Epithelial cell of proximal tubule (primary cell): Measurements from ENCODE around the gene TUBA1C. TPM values are rescaled to one million over a fixed set of nuclear protein-coding genes. Genes with fewer than 3 reads are reported as not detected.

Source experiments
- DNase-seq: peaks from one replicate; pipeline ENCODE4 v3.0.0-alpha.2; 2011; ENCODE audit warnings: low read depth
- H3K4me3 ChIP-seq: 2 replicates; pipeline ENCODE4 v1.5.1; 2011; ENCODE audit warnings: low read depth, mild to moderate bottlenecking, low read length
- total RNA-seq: library from RNA; depleted of rRNA; stranded (reverse); fragments of >200 nt; gene quantifications from 2 replicates; pipeline ENCODE4 v1.2.3, GENCODE V29; 2015
- TF ChIP-seq, protein P1 (sequence below): conservative IDR thresholded peaks from 2 replicates; pipeline ENCODE4 v1.5.1; 2012; ENCODE audit warnings: low read depth, mild to moderate bottlenecking, low read length

TUBA1C gene
- total RNA-seq, 1 donor from 2014 or later: 1,483 TPM

DNA sequence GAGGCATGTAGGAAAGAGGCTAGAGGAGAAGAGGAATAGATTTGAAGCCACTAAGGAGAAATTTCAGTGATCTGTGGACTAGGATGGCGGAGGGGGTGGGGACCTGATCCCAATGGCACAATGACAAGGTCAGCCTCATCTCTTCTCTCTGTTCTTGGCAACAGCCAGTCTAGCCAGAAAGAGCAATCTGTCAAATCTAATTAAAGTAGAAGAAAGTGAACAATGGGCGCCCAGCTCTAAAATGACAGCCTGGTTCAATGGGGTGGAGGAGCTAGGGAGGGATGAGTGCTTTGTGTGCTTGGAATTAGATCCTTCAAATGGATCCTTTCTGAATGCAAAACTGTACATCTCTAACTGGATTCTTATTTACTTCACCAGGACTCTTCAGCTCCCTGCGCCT, 37.2 kb upstream of the TUBA1C start:
- TF ChIP-seq, protein P1, sequence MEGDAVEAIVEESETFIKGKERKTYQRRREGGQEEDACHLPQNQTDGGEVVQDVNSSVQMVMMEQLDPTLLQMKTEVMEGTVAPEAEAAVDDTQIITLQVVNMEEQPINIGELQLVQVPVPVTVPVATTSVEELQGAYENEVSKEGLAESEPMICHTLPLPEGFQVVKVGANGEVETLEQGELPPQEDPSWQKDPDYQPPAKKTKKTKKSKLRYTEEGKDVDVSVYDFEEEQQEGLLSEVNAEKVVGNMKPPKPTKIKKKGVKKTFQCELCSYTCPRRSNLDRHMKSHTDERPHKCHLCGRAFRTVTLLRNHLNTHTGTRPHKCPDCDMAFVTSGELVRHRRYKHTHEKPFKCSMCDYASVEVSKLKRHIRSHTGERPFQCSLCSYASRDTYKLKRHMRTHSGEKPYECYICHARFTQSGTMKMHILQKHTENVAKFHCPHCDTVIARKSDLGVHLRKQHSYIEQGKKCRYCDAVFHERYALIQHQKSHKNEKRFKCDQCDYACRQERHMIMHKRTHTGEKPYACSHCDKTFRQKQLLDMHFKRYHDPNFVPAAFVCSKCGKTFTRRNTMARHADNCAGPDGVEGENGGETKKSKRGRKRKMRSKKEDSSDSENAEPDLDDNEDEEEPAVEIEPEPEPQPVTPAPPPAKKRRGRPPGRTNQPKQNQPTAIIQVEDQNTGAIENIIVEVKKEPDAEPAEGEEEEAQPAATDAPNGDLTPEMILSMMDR: no peak
- no peak for DNase-seq
- H3K4me3 ChIP-seq: no peak overlapping the region

DNA sequence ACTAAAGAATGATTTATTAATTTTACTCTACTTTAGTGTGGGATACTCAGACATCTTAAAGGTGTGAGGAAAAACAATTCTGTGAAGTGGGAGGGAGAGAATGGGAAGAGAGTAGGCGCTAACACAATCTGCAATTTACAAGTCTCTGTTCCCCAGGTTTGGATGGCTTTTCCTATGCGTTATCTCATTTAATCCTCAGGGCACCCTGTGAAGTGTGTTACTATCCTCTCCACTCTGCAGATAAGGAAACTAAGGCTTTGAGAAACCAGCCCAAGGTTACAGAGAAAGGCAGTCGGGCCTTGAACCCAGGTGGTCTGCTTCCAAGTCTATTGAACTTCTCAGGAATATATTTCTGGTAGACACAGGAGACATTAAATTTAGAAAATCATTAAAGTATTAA, 36.2 kb upstream of the TUBA1C start:
- TF ChIP-seq, protein P1: no peak
- DNase-seq: no peak
- H3K4me3 ChIP-seq: no peak overlapping the region

DNA sequence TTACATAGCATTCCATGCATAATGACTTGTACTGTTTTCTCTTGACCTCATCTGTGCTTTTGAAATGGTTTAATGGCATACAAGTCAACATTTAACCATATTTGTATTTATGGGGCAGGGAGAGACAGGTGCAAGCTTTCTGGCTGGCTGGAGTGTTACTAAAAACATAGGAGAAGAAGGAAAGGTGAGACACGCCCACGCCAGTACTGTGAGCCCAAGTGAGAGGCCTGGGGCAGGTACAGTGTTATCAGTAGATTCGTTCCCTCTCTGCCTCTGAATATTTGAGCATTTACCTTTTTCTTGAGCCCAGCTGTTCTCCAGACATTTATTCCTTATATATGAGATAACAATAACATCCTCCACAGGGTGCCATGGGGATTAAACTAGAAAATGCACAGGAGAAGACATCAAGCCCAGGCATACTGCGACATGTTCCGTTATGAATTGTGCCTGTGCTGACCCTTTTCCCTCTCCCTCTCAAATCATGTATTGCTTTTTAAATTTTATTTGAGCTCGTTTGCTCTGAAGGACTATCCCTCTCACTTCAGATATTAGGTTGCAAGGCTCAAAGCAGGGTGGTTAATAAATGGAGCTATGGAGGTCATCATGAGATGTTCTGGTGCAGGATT, 34.6 kb upstream of the TUBA1C start:
- H3K4me3 ChIP-seq: no peak overlapping the region
- DNase-seq: no peak
- TF ChIP-seq, protein P1: no peak

DNA sequence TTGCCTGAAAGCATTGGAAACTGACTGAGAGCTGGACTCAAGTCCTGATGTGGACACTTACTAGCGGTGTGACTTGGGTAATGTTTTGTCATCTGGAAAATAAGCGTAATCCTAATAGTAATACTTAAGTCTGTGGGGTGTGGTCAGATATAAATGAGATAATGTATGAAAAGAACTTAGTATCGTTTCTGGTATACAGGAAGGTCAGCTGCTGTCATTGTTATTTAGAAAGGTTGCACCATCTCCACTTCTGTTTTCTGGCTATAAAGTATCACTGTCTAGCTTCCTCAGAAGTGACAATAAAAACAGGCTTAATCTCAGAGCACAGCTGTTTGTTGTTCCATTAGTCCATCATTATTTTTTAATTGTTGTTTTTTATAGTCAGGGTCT, 34.1 kb upstream of the TUBA1C start:
- DNase-seq: no peak
- TF ChIP-seq, protein P1: no peak
- H3K4me3 ChIP-seq: no peak overlapping the region

DNA sequence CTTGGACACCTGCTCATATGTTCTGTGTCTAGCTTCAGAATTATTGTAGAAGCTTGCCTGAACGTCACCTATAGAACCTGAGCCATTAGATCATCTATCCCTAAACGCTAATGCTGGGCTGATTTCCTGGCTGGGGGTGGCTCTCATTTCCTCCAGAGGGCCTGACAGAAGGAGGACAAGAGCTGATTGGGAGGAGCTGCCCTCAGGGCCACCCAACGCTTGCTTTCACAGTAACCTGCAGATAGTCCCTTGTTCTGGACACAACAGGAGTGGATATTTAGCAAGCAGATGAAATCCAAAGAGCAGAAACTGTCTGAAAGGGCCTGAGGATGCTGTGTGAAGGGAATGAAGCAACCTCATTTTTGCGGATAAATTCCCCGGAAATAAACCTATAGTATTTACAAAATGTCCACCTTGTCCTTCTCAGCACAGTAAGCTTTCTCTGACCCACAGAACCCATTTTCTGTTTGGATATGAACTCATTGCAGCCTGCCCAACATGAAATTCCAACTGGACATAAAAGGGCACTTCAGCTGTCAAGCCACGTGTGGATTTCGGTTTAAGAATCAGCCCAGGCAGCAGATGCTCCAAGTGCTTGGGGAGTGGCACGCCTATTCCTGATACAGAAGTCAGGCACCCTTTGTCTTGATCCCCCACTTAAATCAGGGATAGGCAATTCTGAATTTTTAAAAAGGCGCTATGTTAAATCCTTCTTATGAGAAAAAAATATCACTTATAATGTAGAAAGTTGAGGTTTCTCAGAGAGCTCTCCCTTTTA, 32.8 kb upstream of the TUBA1C start:
- H3K4me3 ChIP-seq: no peak overlapping the region
- TF ChIP-seq, protein P1: no peak

DNA sequence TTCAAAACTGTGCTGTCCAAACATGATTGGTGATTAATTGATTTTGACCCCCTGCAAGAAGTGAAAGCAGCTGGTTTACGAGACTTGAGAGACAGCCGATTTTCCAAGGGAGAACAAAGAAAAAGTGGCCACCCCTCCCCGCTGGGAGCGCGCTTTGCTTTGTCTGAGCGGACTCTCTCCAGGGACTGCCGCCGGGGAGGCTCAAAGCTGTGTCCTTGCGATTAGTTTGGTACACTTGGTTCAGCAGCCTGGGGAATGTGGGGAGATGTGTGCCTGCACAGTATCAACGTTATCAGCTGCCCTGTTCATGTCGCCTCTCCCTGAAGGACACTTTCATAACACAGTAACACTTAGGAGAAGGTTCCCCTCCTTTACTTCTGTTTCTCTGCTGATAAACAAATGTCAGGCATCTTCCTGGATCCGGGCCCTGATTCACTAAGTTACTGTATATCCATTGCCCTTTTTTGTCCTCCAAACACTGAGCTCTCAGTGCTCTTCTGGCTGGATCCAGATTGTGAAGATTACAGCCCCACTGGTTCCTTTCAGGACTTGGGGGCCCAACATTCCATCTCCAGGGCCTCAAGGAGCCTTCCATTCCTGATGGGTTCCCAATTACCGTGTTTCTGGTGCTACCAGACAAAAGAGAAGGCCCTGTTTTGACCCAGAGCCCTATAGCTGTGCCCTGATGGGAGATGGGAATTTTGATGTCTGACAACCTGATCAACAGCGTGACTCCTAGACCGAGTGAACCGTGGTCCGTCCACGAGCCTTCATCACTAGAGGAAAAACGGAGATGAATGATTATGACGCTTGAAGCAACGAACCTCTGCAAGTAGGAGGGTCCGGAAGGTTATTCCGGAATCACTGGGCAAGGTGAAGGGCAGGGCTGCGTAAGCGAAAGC, 31.7 kb upstream of the TUBA1C start:
- DNase-seq: no peak
- no peak overlapping the region for H3K4me3 ChIP-seq
- TF ChIP-seq, protein P1: no peak

More for the DNA sequence above, 32.8 kb upstream of the TUBA1C start:
- DNase-seq: no peak
